Measurements from ENCODE around the gene TMOD3.

GRCh38 chr15:51904421-51904820 is 75.0 kb downstream of the TMOD3 start:
- TF ChIP-seq, protein P1, sequence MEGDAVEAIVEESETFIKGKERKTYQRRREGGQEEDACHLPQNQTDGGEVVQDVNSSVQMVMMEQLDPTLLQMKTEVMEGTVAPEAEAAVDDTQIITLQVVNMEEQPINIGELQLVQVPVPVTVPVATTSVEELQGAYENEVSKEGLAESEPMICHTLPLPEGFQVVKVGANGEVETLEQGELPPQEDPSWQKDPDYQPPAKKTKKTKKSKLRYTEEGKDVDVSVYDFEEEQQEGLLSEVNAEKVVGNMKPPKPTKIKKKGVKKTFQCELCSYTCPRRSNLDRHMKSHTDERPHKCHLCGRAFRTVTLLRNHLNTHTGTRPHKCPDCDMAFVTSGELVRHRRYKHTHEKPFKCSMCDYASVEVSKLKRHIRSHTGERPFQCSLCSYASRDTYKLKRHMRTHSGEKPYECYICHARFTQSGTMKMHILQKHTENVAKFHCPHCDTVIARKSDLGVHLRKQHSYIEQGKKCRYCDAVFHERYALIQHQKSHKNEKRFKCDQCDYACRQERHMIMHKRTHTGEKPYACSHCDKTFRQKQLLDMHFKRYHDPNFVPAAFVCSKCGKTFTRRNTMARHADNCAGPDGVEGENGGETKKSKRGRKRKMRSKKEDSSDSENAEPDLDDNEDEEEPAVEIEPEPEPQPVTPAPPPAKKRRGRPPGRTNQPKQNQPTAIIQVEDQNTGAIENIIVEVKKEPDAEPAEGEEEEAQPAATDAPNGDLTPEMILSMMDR (IDR thresholded peaks at IDR 0.05; ENCODE audit: low read depth, low read length), result no peak
- no peak for TF ChIP-seq EZH2phosphoT487 (IDR thresholded peaks at IDR 0.05; ENCODE audit: low read depth)
